Neutrophil (primary cell): ENCODE results near the gene IARS2.
"Not testable (repeated sequence)": the region's sequence is repeated elsewhere in the genome, so short reads cannot be mapped to it uniquely, and the experiment has no call there.

ENCODE experiments used
- H3K27ac ChIP-seq: fragments of 200-600 bp; sonication (generic); 2 replicates; pipeline ENCODE4 v1.5.1; 2016; ENCODE audit warnings: mild to moderate bottlenecking, moderate library complexity
- H3K27me3 ChIP-seq: fragments of 200-600 bp; sonication (generic); 2 replicates; pipeline ENCODE4 v1.6.0; 2016; ENCODE audit warnings: mild to moderate bottlenecking
- H3K36me3 ChIP-seq: fragments of 200-600 bp; sonication (generic); 2 replicates; pipeline ENCODE4 v1.5.1; 2017
- H3K4me1 ChIP-seq, 2 experiments: fragments of 200-600 bp in 1 of 2; sonication (generic) in 1 of 2; 1 replicate in 1 of 2; 2 replicates in 1 of 2; pipeline versions ENCODE4 v1.5.1 to v1.6.1; 2013 to 2016; ENCODE audit warnings: low read depth in 1 of 2, low read length in 1 of 2, mild to moderate bottlenecking in 1 of 2, moderate library complexity in 1 of 2; ENCODE audit not compliant: control insufficient read depth in 1 of 2, insufficient read depth in 1 of 2
- H3K4me3 ChIP-seq, 2 experiments: fragments of 200-600 bp in 1 of 2; sonication (generic) in 1 of 2; 1 replicate in 1 of 2; 2 replicates in 1 of 2; pipeline ENCODE4 v1.5.1; 2013 to 2016; ENCODE audit warnings: low read depth in 1 of 2, low read length in 1 of 2, mild to moderate bottlenecking in 1 of 2, moderate library complexity in 1 of 2
- H3K9me3 ChIP-seq: fragments of 200-600 bp; sonication (generic); 2 replicates; pipeline ENCODE4 v1.5.1; 2016
- TF ChIP-seq, protein P1 (sequence below): fragments of 200-600 bp; sonication (generic); IDR thresholded peaks from 2 replicates; pipeline ENCODE4 v1.5.1; 2016; ENCODE audit warnings: antibody characterized with exemption

The IARS2 gene

DNA sequence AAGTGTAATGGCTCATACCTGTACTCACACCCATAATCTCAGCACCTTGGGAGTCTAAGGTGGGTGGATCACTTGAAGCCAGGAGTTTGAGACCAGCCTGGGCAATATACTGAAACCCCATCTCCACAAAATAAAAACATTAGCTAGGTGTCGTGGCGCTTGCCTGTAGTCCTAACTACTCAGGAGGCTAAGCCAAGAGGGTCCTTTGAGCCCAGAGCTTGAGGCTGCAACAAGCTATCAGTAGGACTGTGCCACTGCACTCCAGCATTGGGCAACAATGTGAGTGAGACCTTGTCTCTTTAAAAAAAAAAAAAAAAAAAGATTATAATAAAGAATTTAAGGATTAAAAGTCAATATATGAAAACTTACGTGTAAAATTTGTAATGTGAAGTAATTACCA is 16.0 kb upstream of the IARS2 start:
- no peaks in the 10 kb centered on the region for H3K4me1 ChIP-seq
- H3K36me3 ChIP-seq, result peaks cover 15% of the 10 kb centered on the region
- no peak overlapping the region for H3K27ac ChIP-seq
- H3K27me3 ChIP-seq, result no peaks in the 10 kb centered on the region
- H3K9me3 ChIP-seq, result no peaks in the 10 kb centered on the region
- TF ChIP-seq, protein P1, sequence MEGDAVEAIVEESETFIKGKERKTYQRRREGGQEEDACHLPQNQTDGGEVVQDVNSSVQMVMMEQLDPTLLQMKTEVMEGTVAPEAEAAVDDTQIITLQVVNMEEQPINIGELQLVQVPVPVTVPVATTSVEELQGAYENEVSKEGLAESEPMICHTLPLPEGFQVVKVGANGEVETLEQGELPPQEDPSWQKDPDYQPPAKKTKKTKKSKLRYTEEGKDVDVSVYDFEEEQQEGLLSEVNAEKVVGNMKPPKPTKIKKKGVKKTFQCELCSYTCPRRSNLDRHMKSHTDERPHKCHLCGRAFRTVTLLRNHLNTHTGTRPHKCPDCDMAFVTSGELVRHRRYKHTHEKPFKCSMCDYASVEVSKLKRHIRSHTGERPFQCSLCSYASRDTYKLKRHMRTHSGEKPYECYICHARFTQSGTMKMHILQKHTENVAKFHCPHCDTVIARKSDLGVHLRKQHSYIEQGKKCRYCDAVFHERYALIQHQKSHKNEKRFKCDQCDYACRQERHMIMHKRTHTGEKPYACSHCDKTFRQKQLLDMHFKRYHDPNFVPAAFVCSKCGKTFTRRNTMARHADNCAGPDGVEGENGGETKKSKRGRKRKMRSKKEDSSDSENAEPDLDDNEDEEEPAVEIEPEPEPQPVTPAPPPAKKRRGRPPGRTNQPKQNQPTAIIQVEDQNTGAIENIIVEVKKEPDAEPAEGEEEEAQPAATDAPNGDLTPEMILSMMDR, result no peak
- no peak overlapping the region for H3K4me3 ChIP-seq

DNA sequence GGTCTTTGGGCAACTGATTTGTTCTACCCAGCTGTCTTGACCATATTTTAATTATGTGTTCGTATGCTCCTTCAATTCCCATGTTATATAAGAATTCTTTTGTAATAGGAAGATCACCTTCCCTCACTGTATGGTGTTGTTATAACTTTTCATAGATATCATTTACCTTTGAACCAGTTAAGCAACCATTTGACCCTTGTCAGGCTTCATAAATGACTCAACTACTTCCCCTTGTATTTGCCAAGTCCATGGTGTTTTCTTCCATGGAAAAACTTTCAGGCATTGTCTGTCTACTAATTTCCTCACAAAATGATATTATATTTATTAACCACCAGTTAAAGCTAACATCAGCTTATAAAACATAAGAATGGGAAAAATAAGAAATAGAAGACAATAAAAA is 9.5 kb upstream of the IARS2 start:
- H3K27ac ChIP-seq, result no peak overlapping the region

GRCh38 chr1:220086261-220086686 is 7.7 kb upstream of the IARS2 start:
- H3K27me3 ChIP-seq, H3K4me1 ChIP-seq, H3K4me3 ChIP-seq, H3K9me3 ChIP-seq, H3K36me3 ChIP-seq, H3K27ac ChIP-seq: not testable (repeated sequence)

More for the DNA sequence above, 9.5 kb upstream of the IARS2 start:
- Histone ChIP-seq H3K27me3 (no peaks in the 10 kb centered on the region), H3K4me3 (no peak overlapping the region), H3K36me3 (no peaks in the 10 kb centered on the region), H3K4me1 (peaks cover 0 to 4% of the 10 kb centered on the region in 2 experiments), H3K9me3 (no peaks in the 10 kb centered on the region)
- TF ChIP-seq, protein P1, result no peak

DNA sequence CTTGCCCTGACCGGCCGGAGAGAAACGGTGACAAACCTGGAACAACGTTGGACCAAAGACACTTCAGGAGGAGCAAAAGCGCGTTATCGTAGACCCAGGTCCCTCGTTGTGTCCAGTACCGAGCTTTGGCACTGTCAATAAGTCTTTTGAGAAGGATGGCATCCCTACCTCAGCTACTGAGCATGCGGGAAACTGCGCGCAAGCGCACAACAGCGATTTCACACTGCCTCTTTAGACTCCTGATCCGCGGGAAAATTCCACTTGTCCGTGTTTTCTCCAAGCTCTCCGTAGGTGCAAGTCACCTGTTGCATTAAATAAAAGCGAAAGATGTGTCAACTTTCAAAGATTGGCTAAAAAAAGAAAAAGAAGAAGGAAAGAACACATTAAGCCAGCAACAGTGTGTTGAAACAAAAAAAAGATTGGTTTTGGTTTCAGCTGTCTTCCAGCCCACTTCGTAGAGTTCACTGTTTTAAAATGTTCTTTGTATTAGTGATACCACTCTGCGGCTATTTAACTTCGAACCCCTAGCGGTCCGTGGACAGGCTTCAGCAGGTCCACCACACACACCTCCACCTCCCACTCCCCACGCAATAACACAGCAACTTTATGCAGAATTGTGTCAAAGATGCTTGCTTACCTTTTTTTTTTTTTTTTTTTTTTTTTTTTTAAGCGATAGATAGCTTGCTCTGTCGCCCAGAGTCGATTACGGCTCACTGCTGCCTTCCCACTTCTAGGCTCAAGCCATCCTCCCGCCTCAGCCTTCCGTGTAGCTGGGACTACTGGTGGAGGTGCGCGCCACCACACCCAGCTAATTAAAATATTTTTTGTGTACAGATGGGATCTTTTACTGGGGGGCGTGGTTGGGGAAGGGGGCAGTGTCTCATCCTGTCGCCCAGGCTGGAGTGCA is 4.0 kb upstream of the IARS2 start, which contains the start of gene BPNT1:
TSS of gene BPNT1 (minus strand) at position 139 of the 907 bp plus-strand sequence. CDS start 9,942 bp downstream, outside the sequence.
- H3K27ac ChIP-seq, result peak within 1 kb of the TSS; percentile 87
- H3K27me3 ChIP-seq, result no peaks in the 10 kb centered on the region
- H3K9me3 ChIP-seq, result no peaks in the 10 kb centered on the region
- H3K4me3 ChIP-seq, result peak within 1 kb of the TSS; percentile 69 to 72
- TF ChIP-seq, protein P1, result peak; percentile 12
- no peaks in the 10 kb centered on the region for H3K36me3 ChIP-seq
- H3K4me1 ChIP-seq, result peaks cover 20 to 22% of the 10 kb centered on the region in 2 experiments

DNA sequence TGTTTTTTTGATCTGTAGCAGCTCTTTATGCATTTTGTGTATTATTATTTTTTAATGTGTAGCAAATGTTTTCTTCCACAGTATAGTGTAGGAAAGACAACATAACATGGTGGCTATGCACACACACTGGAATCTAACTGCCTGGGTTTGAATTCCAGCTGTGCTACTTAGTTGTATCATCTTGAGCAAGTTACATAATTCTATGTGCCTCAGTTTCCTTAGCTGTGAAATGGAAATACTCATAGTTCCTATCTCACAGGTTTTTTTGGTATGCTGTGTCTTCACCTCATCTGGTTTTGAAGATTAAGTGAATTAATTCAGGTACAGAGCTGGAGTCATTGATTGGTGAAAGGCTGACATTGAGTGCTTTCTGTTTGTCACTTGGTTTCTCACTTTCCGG is 1.2 kb upstream of the IARS2 start:
- Histone ChIP-seq H3K27ac (no peak overlapping the region), H3K36me3 (peaks cover 3% of the 10 kb centered on the region), H3K4me3 (no peak overlapping the region), H3K4me1 (peaks cover 21 to 28% of the 10 kb centered on the region in 2 experiments), H3K27me3 (no peaks in the 10 kb centered on the region), H3K9me3 (no peaks in the 10 kb centered on the region)
- TF ChIP-seq, protein P1, result no peak
